ENCODE results near the gene ZMAT5. TPM values are rescaled to one million over a fixed set of nuclear protein-coding genes. Genes with fewer than 3 reads are reported as not detected.

ZMAT5 gene
- total and polyA plus RNA-seq, 2 of the 13 experiments (the other 11 are each of a cell fraction or from before 2014, with no cell fraction given) = 20.7 to 27.8 TPM

DNA sequence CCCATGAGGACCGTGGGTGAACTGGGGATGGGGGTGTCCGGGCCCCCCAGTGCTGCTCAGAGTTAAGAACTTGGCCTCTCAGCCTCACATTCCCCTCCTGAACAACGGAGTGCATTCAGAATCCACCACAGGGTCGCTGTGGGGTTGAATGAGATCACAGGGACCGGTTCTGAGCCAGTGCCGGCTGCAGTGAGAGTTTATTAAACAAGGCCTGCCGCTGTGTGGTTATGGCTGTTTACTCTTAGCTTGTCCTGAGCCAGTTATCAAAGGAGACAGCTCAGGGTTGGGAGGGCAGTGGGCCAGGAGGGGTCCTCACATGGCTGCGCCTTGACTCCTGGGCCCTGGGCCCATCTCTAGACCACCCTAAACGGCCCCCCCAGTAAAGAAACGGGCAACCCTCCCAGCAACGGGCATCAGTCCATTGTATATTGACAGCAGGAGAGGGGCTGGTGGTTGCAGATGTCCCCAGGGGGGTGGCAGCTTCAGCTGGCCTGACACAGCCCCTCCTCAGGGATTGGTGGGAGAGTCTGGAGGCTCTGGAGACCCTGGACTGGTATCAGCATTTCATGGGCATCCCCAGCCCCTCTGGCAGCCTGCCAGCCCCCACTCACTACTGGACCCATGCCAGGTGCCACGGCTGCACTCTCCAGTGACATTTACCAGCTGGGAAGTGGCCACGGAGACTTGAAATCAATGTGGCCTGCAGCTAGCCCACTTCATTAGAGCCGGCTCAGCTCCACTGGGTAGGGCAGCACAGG lies 62.1 kb downstream of the ZMAT5 start (continued):
- no peak for TF ChIP-seq ZNF12 (CRISPR knock-in tag; IDR thresholded peaks at IDR 0.05)
- no peak for TF ChIP-seq ZSCAN12 (CRISPR knock-in tag; IDR thresholded peaks at IDR 0.05)
- TF ChIP-seq GABPB1 (CRISPR knock-in tag; IDR thresholded peaks at IDR 0.05) = no peak
- peak; percentile 39; the same call in 1 of the 2 replicates for TF ChIP-seq TBX2 (CRISPR knock-in tag; IDR thresholded peaks at IDR 0.05; ENCODE audit: borderline replicate concordance)
- TF ChIP-seq FIP1L1 (IDR thresholded peaks at IDR 0.05; ENCODE audit: borderline replicate concordance, insufficient read depth, low read depth, low read length) = no peak
- TF ChIP-seq, protein P1, sequence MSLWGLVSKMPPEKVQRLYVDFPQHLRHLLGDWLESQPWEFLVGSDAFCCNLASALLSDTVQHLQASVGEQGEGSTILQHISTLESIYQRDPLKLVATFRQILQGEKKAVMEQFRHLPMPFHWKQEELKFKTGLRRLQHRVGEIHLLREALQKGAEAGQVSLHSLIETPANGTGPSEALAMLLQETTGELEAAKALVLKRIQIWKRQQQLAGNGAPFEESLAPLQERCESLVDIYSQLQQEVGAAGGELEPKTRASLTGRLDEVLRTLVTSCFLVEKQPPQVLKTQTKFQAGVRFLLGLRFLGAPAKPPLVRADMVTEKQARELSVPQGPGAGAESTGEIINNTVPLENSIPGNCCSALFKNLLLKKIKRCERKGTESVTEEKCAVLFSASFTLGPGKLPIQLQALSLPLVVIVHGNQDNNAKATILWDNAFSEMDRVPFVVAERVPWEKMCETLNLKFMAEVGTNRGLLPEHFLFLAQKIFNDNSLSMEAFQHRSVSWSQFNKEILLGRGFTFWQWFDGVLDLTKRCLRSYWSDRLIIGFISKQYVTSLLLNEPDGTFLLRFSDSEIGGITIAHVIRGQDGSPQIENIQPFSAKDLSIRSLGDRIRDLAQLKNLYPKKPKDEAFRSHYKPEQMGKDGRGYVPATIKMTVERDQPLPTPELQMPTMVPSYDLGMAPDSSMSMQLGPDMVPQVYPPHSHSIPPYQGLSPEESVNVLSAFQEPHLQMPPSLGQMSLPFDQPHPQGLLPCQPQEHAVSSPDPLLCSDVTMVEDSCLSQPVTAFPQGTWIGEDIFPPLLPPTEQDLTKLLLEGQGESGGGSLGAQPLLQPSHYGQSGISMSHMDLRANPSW (CRISPR knock-in tag; IDR thresholded peaks at IDR 0.05; ENCODE audit: borderline replicate concordance) = no peak
- TF ChIP-seq MIER2 (CRISPR knock-in tag; IDR thresholded peaks at IDR 0.05) = peak; percentile 46; the same call in 1 of the 2 replicates
- TF ChIP-seq STAG1 (CRISPR knock-in tag; IDR thresholded peaks at IDR 0.05) = peak; percentile 37
- TF ChIP-seq BCL6 (CRISPR knock-in tag; IDR thresholded peaks at IDR 0.05) = no peak
- TF ChIP-seq, protein P2, sequence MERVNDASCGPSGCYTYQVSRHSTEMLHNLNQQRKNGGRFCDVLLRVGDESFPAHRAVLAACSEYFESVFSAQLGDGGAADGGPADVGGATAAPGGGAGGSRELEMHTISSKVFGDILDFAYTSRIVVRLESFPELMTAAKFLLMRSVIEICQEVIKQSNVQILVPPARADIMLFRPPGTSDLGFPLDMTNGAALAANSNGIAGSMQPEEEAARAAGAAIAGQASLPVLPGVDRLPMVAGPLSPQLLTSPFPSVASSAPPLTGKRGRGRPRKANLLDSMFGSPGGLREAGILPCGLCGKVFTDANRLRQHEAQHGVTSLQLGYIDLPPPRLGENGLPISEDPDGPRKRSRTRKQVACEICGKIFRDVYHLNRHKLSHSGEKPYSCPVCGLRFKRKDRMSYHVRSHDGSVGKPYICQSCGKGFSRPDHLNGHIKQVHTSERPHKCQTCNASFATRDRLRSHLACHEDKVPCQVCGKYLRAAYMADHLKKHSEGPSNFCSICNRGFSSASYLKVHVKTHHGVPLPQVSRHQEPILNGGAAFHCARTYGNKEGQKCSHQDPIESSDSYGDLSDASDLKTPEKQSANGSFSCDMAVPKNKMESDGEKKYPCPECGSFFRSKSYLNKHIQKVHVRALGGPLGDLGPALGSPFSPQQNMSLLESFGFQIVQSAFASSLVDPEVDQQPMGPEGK (CRISPR knock-in tag; IDR thresholded peaks at IDR 0.05) = peak; percentile 95
- TF ChIP-seq, protein P3, sequence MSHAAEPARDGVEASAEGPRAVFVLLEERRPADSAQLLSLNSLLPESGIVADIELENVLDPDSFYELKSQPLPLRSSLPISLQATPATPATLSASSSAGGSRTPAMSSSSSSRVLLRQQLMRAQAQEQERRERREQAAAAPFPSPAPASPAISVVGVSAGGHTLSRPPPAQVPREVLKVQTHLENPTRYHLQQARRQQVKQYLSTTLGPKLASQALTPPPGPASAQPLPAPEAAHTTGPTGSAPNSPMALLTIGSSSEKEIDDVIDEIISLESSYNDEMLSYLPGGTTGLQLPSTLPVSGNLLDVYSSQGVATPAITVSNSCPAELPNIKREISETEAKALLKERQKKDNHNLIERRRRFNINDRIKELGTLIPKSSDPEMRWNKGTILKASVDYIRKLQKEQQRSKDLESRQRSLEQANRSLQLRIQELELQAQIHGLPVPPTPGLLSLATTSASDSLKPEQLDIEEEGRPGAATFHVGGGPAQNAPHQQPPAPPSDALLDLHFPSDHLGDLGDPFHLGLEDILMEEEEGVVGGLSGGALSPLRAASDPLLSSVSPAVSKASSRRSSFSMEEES (CRISPR knock-in tag; IDR thresholded peaks at IDR 0.05) = no peak
- TF ChIP-seq, protein P4, sequence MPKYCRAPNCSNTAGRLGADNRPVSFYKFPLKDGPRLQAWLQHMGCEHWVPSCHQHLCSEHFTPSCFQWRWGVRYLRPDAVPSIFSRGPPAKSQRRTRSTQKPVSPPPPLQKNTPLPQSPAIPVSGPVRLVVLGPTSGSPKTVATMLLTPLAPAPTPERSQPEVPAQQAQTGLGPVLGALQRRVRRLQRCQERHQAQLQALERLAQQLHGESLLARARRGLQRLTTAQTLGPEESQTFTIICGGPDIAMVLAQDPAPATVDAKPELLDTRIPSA (CRISPR knock-in tag; IDR thresholded peaks at IDR 0.05; ENCODE audit: borderline replicate concordance) = no peak
- TF ChIP-seq, protein P5, sequence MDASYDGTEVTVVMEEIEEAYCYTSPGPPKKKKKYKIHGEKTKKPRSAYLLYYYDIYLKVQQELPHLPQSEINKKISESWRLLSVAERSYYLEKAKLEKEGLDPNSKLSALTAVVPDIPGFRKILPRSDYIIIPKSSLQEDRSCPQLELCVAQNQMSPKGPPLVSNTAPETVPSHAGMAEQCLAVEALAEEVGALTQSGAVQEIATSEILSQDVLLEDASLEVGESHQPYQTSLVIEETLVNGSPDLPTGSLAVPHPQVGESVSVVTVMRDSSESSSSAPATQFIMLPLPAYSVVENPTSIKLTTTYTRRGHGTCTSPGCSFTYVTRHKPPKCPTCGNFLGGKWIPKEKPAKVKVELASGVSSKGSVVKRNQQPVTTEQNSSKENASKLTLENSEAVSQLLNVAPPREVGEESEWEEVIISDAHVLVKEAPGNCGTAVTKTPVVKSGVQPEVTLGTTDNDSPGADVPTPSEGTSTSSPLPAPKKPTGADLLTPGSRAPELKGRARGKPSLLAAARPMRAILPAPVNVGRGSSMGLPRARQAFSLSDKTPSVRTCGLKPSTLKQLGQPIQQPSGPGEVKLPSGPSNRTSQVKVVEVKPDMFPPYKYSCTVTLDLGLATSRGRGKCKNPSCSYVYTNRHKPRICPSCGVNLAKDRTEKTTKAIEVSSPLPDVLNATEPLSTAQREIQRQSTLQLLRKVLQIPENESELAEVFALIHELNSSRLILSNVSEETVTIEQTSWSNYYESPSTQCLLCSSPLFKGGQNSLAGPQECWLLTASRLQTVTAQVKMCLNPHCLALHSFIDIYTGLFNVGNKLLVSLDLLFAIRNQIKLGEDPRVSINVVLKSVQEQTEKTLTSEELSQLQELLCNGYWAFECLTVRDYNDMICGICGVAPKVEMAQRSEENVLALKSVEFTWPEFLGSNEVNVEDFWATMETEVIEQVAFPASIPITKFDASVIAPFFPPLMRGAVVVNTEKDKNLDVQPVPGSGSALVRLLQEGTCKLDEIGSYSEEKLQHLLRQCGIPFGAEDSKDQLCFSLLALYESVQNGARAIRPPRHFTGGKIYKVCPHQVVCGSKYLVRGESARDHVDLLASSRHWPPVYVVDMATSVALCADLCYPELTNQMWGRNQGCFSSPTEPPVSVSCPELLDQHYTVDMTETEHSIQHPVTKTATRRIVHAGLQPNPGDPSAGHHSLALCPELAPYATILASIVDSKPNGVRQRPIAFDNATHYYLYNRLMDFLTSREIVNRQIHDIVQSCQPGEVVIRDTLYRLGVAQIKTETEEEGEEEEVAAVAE (CRISPR knock-in tag; IDR thresholded peaks at IDR 0.05; ENCODE audit: borderline replicate concordance) = no peak
